K562 (cell line): ENCODE data around the gene BACE1-AS. TPM values are rescaled to one million over a fixed set of nuclear protein-coding genes. Genes with fewer than 3 reads are reported as not detected.
A peak's percentile ranks its signal among the peaks of the same experiment; 100 is the strongest.

ENCODE experiments used
- ATAC-seq: fragments of 200-7000 bp; cut with Tn5 transposase; 3 replicates; pipeline ENCODE4 v1.9.1; 2020; ENCODE audit warnings: moderate library complexity
- BruUV-seq: library from RNA; stranded (reverse); fragments of 400-500 nt; replicated peaks from 2 replicates; lab custom pipeline; 2021; lab: Mats Ljungman, UMichigan
- CTCF ChIA-PET: fragments of 300-600 bp; formaldehyde crosslinking; extraction: SDS; loops from one replicate; lab custom pipeline; 2021; ENCODE audit warnings: low intra/inter-chr PET ratio; lab: Yijun Ruan, JAX
- POLR2A ChIA-PET: fragments of 300-600, 350-650 bp; sonication (Branson Sonifier 250); formaldehyde crosslinking; extraction: SDS; loops from one replicate; lab custom pipeline; 2021; ENCODE audit warnings: antibody characterized with exemption, inconsistent platforms; lab: Yijun Ruan, JAX
- DNase-seq, 4 experiments: peaks; one replicate each; pipeline versions ENCODE4 v3.0.0 to v3.0.0-alpha.2; 2011 to 2018; ENCODE audit warnings: low spot score in 3 of 4, mixed read lengths in 3 of 4; ENCODE audit errors: extremely low read depth in 1 of 4
- FAIRE-seq: peaks from 2 replicates; lab custom pipeline; 2011; peaks lifted over from hg19 to GRCh38; lab: Jason Lieb, UNC
- H2AFZ ChIP-seq: 2 replicates; pipeline ENCODE4 v1.6.0; 2011; ENCODE audit warnings: low read depth, low read length, control low read depth, inconsistent platforms
- H3K27ac ChIP-seq: fragments of 200-600 bp; 3 replicates; pipeline ENCODE4 v1.8.0; 2011; ENCODE audit warnings: low read depth, mild to moderate bottlenecking, control low read depth, inconsistent platforms, low read length, moderate library complexity, mixed read lengths; ENCODE audit errors: extremely low read depth
- H3K27me3 ChIP-seq, 2 experiments: fragments of 300-600 bp in 1 of 2; 2 replicates in 1 of 2; 3 replicates in 1 of 2; pipeline versions ENCODE4 v1.6.0 to v1.8.0; 2011; ENCODE audit warnings: inconsistent platforms in 2 of 2, low read length in 2 of 2, mild to moderate bottlenecking in 1 of 2, mixed read lengths in 1 of 2, moderate library complexity in 1 of 2; ENCODE audit not compliant: control insufficient read depth in 2 of 2, insufficient read depth in 2 of 2
- H3K36me3 ChIP-seq: fragments of 300-600 bp; 3 replicates; pipeline ENCODE4 v1.8.0; 2011; ENCODE audit warnings: mild to moderate bottlenecking, low read length, inconsistent platforms; ENCODE audit not compliant: control insufficient read depth, insufficient read depth
- H3K4me1 ChIP-seq, 2 experiments: fragments of 200-600 bp in 1 of 2; replicated peaks in 1 of 2; 2 replicates in 1 of 2; 3 replicates in 1 of 2; pipeline versions ENCODE4 v1.5.1 to v1.8.0; 2011; ENCODE audit warnings: inconsistent platforms in 2 of 2, low read length in 2 of 2, mild to moderate bottlenecking in 1 of 2, mixed read lengths in 1 of 2, moderate library complexity in 1 of 2; ENCODE audit not compliant: control insufficient read depth in 2 of 2, insufficient read depth in 2 of 2
- H3K4me2 ChIP-seq: 2 replicates; pipeline ENCODE4 v1.6.1; 2011; ENCODE audit warnings: low read length, control low read depth, inconsistent platforms, mixed read lengths; ENCODE audit not compliant: insufficient read depth
- H3K4me3 ChIP-seq: fragments of 200-600 bp; sonication (generic), shearing (Covaris generic); 2 replicates; pipeline ENCODE4 v1.5.1; 2016; ENCODE audit warnings: control low read depth, inconsistent platforms
- H3K79me2 ChIP-seq: fragments of 200-600 bp; 3 replicates; pipeline ENCODE4 v1.8.0; 2011; ENCODE audit warnings: low read length, inconsistent platforms; ENCODE audit not compliant: control insufficient read depth, insufficient read depth
- H3K9ac ChIP-seq, 2 experiments: 2 replicates each; pipeline versions ENCODE4 v1.6.0 to v1.6.1; 2011; ENCODE audit warnings: low read depth in 2 of 2, low read length in 2 of 2, control low read depth in 1 of 2, inconsistent platforms in 1 of 2, mild to moderate bottlenecking in 1 of 2, mixed read lengths in 1 of 2; ENCODE audit not compliant: insufficient read depth in 1 of 2
- H3K9me1 ChIP-seq: one replicate; pipeline ENCODE4 v1.6.0; 2011; ENCODE audit warnings: inconsistent platforms, mild to moderate bottlenecking, low read length, moderate library complexity; ENCODE audit not compliant: control insufficient read depth, insufficient read depth
- H3K9me3 ChIP-seq: replicated peaks from 2 replicates; pipeline ENCODE4 v1.5.1; 2011; ENCODE audit warnings: low read depth, low read length, inconsistent platforms; ENCODE audit not compliant: control insufficient read depth, insufficient read depth
- H4K20me1 ChIP-seq: replicated peaks from 2 replicates; pipeline ENCODE4 v1.6.1; 2011; ENCODE audit warnings: low read length, inconsistent platforms, mixed read lengths; ENCODE audit not compliant: control insufficient read depth, insufficient read depth
- EGR1 ChIP-seq: fragments of 450-650 bp; conservative IDR thresholded peaks from 2 replicates; pipeline ENCODE4 v1.6.1; 2017; ENCODE audit warnings: mild to moderate bottlenecking
- FIP1L1 ChIP-seq: fragments of 200-400 bp; formaldehyde crosslinking; IDR thresholded peaks from 2 replicates; pipeline ENCODE4 v1.6.1; 2018; ENCODE audit warnings: mild to moderate bottlenecking, low read depth, low read length; ENCODE audit not compliant: poor library complexity, severe bottlenecking
- HDAC2 ChIP-seq: fragments of 450-650 bp; IDR thresholded peaks from 2 replicates; pipeline ENCODE4 v1.6.1; 2016; ENCODE audit warnings: mild to moderate bottlenecking
- NRF1 ChIP-seq, 2 experiments: fragments of 450-650 bp; IDR thresholded peaks in 1 of 2; conservative IDR thresholded peaks in 1 of 2; 2 replicates each; pipeline ENCODE4 v1.6.1; 2014; ENCODE audit warnings: mild to moderate bottlenecking in 2 of 2
- TAF7 ChIP-seq: fragments of 450-650 bp; IDR thresholded peaks from 2 replicates; pipeline ENCODE4 v1.6.1; 2016; ENCODE audit warnings: missing genetic modification characterization, missing compliant biosample characterization
- ZEB2 ChIP-seq: fragments of 450-650 bp; IDR thresholded peaks from 2 replicates; pipeline ENCODE4 v1.6.1; 2016
- WGBS: fragments of 100-300 bp; shearing (Covaris generic); methylation state at CpG from one replicate; pipeline ENCODE4 v1.1.6; 2016; ENCODE audit warnings: low coverage, mixed read lengths; ENCODE audit not compliant: insufficient coverage; ENCODE audit errors: missing lambda C conversion rate; 5-methylcytosine and 5-hydroxymethylcytosine counted together
- in situ Hi-C: fragments of 300-500 bp; cut with MboI; formaldehyde crosslinking; loops from 4 replicates; pipeline ENCODE4 v1.15.0; 2018; ENCODE audit warnings: inconsistent platforms, mixed read lengths
- intact Hi-C: fragments of 100-400 bp; cut with micrococcal nuclease; formaldehyde crosslinking; loops from 2 replicates; pipeline ENCODE4 v1.14.2; 2022
- polyA plus RNA-seq, 8 experiments: library from polyadenylated mRNA; depleted of rRNA in 4 of 8; stranded (reverse) in 5 of 8; unstranded in 3 of 8; fragments of >200 nt; fragmentation: Nextera tagmentation in 2 of 8; fragmentation: Illumina TruSeq in 1 of 8; extraction: Ambion mirVana in 2 of 8; extraction: Trizol in 1 of 8; gene quantifications; 2 replicates each; pipeline versions ENCODE4 v1.2.1 to v1.2.3, GENCODE V29; 2011 to 2014; ENCODE audit warnings: inconsistent platforms in 1 of 8, missing spikeins in 1 of 8
- total RNA-seq, 7 experiments: library from RNA; depleted of rRNA in 6 of 7; stranded (reverse); fragments of >200 nt in 6 of 7; fragmentation: Illumina TruSeq in 2 of 7; extraction: Trizol in 2 of 7; gene quantifications; 2 replicates each; pipeline versions ENCODE4 v1.2.1 to v1.2.3, GENCODE V29; 2011 to 2021; ENCODE audit warnings: low replicate concordance in 1 of 7
- TF ChIP-seq, protein P1 (sequence below), 2 experiments: fragments of 450-650 bp in 1 of 2; IDR thresholded peaks; 2 replicates each; pipeline ENCODE4 v1.6.1; 2011 to 2017; ENCODE audit warnings: low read depth in 2 of 2, antibody characterized with exemption in 1 of 2, borderline replicate concordance in 1 of 2, low read length in 1 of 2, mild to moderate bottlenecking in 1 of 2, mixed read lengths in 1 of 2; ENCODE audit not compliant: control insufficient read depth in 1 of 2

BACE1-AS gene
- total and polyA plus RNA-seq, 9 of the 15 experiments (the other 6 are each of a cell fraction or from before 2014, with no cell fraction given) = 2.2 to 8.2 (median 3.8) TPM

DNA sequence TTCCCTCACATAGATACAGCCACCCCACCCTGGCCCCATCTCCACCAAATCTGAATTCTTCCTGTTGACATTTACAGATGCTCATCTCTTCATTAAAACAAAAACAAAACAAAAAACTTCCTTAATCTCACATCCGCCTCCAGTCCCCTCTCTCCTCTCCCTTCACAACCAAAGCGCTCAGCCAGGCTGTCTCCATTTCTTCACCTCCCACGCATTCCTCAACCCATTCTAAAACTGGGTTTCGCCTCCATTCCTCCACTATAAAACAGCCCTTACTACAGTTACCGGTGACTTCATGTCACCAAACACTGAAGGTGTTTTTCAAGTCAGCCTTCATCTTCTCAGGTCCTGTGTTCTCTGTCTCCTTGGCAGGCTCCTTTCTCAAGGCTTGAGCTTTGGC lies 9.6 kb downstream of the BACE1-AS start:
- POLR2A ChIA-PET = no interaction called here
- Histone ChIP-seq H3K27ac (no peak overlapping the region), H2AFZ (no peak overlapping the region), H3K79me2 (no peaks in the 10 kb centered on the region), H3K4me2 (no peak overlapping the region), H3K4me3 (no peak overlapping the region), H3K9me3 (no peaks in the 10 kb centered on the region), H3K36me3 (no peaks in the 10 kb centered on the region), H3K9me1 (no peaks in the 10 kb centered on the region), H3K27me3 (peaks cover 20 to 55% of the 10 kb centered on the region in 2 experiments), H3K9ac (no peak overlapping the region), H4K20me1 (peaks cover 3% of the 10 kb centered on the region; the same call in 1 of the 2 replicates), H3K4me1 (peaks cover 0 to 10% of the 10 kb centered on the region in 2 experiments; a peak in 1 of 5 replicates)
- ATAC-seq (peak; percentile 48), FAIRE-seq (no peak), DNase-seq (peak in 1 of 4 experiments; percentile 23)
- TF ChIP-seq HDAC2 = no peak
- peak; percentile 18 to 24; a peak in 1 of 4 replicates for TF ChIP-seq NRF1 (conservative IDR thresholded peaks at IDR 0.05 in 1 of 2, IDR thresholded peaks at IDR 0.05 in 1 of 2)
- 0 out of 2 replicates have a peak, but pooled peaks have one; percentile 23 for TF ChIP-seq ZEB2
- TF ChIP-seq, protein P1, sequence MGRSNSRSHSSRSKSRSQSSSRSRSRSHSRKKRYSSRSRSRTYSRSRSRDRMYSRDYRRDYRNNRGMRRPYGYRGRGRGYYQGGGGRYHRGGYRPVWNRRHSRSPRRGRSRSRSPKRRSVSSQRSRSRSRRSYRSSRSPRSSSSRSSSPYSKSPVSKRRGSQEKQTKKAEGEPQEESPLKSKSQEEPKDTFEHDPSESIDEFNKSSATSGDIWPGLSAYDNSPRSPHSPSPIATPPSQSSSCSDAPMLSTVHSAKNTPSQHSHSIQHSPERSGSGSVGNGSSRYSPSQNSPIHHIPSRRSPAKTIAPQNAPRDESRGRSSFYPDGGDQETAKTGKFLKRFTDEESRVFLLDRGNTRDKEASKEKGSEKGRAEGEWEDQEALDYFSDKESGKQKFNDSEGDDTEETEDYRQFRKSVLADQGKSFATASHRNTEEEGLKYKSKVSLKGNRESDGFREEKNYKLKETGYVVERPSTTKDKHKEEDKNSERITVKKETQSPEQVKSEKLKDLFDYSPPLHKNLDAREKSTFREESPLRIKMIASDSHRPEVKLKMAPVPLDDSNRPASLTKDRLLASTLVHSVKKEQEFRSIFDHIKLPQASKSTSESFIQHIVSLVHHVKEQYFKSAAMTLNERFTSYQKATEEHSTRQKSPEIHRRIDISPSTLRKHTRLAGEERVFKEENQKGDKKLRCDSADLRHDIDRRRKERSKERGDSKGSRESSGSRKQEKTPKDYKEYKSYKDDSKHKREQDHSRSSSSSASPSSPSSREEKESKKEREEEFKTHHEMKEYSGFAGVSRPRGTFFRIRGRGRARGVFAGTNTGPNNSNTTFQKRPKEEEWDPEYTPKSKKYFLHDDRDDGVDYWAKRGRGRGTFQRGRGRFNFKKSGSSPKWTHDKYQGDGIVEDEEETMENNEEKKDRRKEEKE (IDR thresholded peaks at IDR 0.05; ENCODE audit: borderline replicate concordance in 1 of 2, control insufficient read depth in 1 of 2, low read depth in 2 of 2, low read length in 1 of 2) = no peak
- TF ChIP-seq TAF7 = no peak
- TF ChIP-seq EGR1 = peak; percentile 82
- TF ChIP-seq FIP1L1 = no peak
- 4% methylated on average over 5 of the region's 5 CpGs for WGBS
- intact Hi-C loops = no loop called here
- no TSS peak for BruUV-seq
- in situ Hi-C loops = no loop called here
- CTCF ChIA-PET = no interaction called here
